H1 (cell line): ENCODE results near the gene ZNF687. TPM values are rescaled to one million over a fixed set of nuclear protein-coding genes. Genes with fewer than 3 reads are reported as not detected.

ENCODE experiments used
- CTCF ChIA-PET: fragments of 300-600 bp; sonication (Branson Sonifier 250); formaldehyde crosslinking; loops from one replicate; lab custom pipeline; 2021; ENCODE audit not compliant: partially characterized antibody; lab: Charles Lee
- POLR2A ChIA-PET: fragments of 300-600 bp; sonication (Branson Sonifier 250); formaldehyde crosslinking; loops from one replicate; lab custom pipeline; 2021; ENCODE audit warnings: inconsistent platforms; ENCODE audit not compliant: partially characterized antibody; lab: Charles Lee
- DNase-seq, 2 experiments: peaks; one replicate each; pipeline versions ENCODE4 v3.0.0 to v3.0.0-alpha.2; 2010 to 2022; ENCODE audit warnings: low spot score in 2 of 2, low read depth in 1 of 2, mixed read lengths in 1 of 2
- FAIRE-seq: peaks from 2 replicates; lab custom pipeline; 2011; peaks lifted over from hg19 to GRCh38; lab: Jason Lieb, UNC
- H2AFZ ChIP-seq: 2 replicates; pipeline ENCODE4 v1.8.1; 2012; ENCODE audit warnings: low read length, inconsistent platforms
- H2AK5ac ChIP-seq: 2 replicates; pipeline ENCODE4 v1.6.1; 2013; ENCODE audit warnings: low read depth, low read length
- H2BK120ac ChIP-seq: replicated peaks from 2 replicates; pipeline ENCODE3; 2013; ENCODE audit warnings: low read depth, low read length, inconsistent platforms
- H2BK12ac ChIP-seq: 2 replicates; pipeline ENCODE4 v1.6.1; 2013; ENCODE audit warnings: low read depth, low read length
- H2BK15ac ChIP-seq: 2 replicates; pipeline ENCODE4 v1.6.1; 2013; ENCODE audit warnings: low read length
- H2BK20ac ChIP-seq: 2 replicates; pipeline ENCODE4 v1.6.1; 2013; ENCODE audit warnings: low read length
- H2BK5ac ChIP-seq: 2 replicates; pipeline ENCODE4 v1.6.1; 2013; ENCODE audit warnings: low read depth, low read length
- H3K14ac ChIP-seq: 2 replicates; pipeline ENCODE4 v1.6.1; 2013; ENCODE audit warnings: inconsistent platforms; ENCODE audit not compliant: insufficient read length
- H3K18ac ChIP-seq: 2 replicates; pipeline ENCODE4 v1.6.1; 2013; ENCODE audit warnings: low read length; ENCODE audit errors: extremely low read depth
- H3K23ac ChIP-seq: 2 replicates; pipeline ENCODE4 v1.6.1; 2013; ENCODE audit warnings: inconsistent platforms; ENCODE audit not compliant: insufficient read length
- H3K23me2 ChIP-seq: 2 replicates; pipeline ENCODE4 v1.6.1; 2013; ENCODE audit warnings: low read depth, low read length
- H3K27ac ChIP-seq: 2 replicates; pipeline ENCODE4 v1.6.1; 2011; ENCODE audit warnings: low read depth, low read length, inconsistent platforms
- H3K27me3 ChIP-seq, 4 experiments: replicated peaks in 1 of 4; 1 replicate in 1 of 4; 2 replicates in 3 of 4; pipeline versions ENCODE4 v1.6.1 to v1.8.1; 2011 to 2013; ENCODE audit warnings: low read length in 3 of 4, mild to moderate bottlenecking in 3 of 4, inconsistent platforms in 2 of 4, mixed read lengths in 2 of 4, moderate library complexity in 1 of 4; ENCODE audit not compliant: control insufficient read depth in 3 of 4, insufficient read depth in 3 of 4; ENCODE audit errors: extremely low read depth in 1 of 4
- H3K36me3 ChIP-seq, 4 experiments: 2 replicates each; pipeline versions ENCODE4 v1.6.1 to v1.8.1; 2011 to 2013; ENCODE audit warnings: mild to moderate bottlenecking in 4 of 4, low read length in 3 of 4, moderate library complexity in 2 of 4, control low read depth in 1 of 4, inconsistent platforms in 1 of 4; ENCODE audit not compliant: insufficient read depth in 4 of 4, control insufficient read depth in 2 of 4
- H3K4ac ChIP-seq: replicated peaks from 2 replicates; pipeline ENCODE3; 2013; ENCODE audit warnings: low read length, low read depth, mixed read lengths, inconsistent platforms; ENCODE audit not compliant: insufficient read length
- H3K4me1 ChIP-seq, 4 experiments: replicated peaks in 1 of 4; 1 replicate in 1 of 4; 2 replicates in 3 of 4; pipeline versions ENCODE4 v1.6.1 to v1.8.1; 2011 to 2013; ENCODE audit warnings: low read length in 3 of 4, inconsistent platforms in 2 of 4, mixed read lengths in 1 of 4; ENCODE audit not compliant: insufficient read depth in 4 of 4, control insufficient read depth in 3 of 4
- H3K4me2 ChIP-seq, 2 experiments: 2 replicates each; pipeline versions ENCODE4 v1.6.1 to v1.8.1; 2011 to 2013; ENCODE audit warnings: low read depth in 2 of 2, low read length in 2 of 2, control low read depth in 1 of 2, inconsistent platforms in 1 of 2, mild to moderate bottlenecking in 1 of 2; ENCODE audit not compliant: insufficient read depth in 1 of 2
- H3K4me3 ChIP-seq, 4 experiments: fragments of 200-600, 300-600 bp in 1 of 4; sonication (generic), shearing (Covaris generic), sonication (Bioruptor Twin) in 1 of 4; 2 replicates each; pipeline versions ENCODE4 v1.5.1 to v1.8.1; 2011 to 2016; ENCODE audit warnings: low read length in 4 of 4, low read depth in 3 of 4, control low read depth in 2 of 4, inconsistent platforms in 2 of 4, mild to moderate bottlenecking in 2 of 4, mixed read lengths in 1 of 4, moderate library complexity in 1 of 4; ENCODE audit not compliant: insufficient read depth in 2 of 4; ENCODE audit errors: extremely low read depth in 1 of 4
- H3K56ac ChIP-seq: replicated peaks from 2 replicates; pipeline ENCODE3; 2013; ENCODE audit warnings: low read depth, mild to moderate bottlenecking, mixed read lengths, low read length, inconsistent platforms; ENCODE audit not compliant: insufficient read length
- H3K79me1 ChIP-seq: 2 replicates; pipeline ENCODE4 v1.6.1; 2013; ENCODE audit warnings: low read depth, low read length, control low read depth
- H3K79me2 ChIP-seq, 2 experiments: 2 replicates each; pipeline versions ENCODE4 v1.6.1 to v1.8.1; 2012 to 2013; ENCODE audit warnings: low read length in 2 of 2, mild to moderate bottlenecking in 2 of 2, inconsistent platforms in 1 of 2; ENCODE audit not compliant: insufficient read depth in 2 of 2, control insufficient read depth in 1 of 2
- H3K9ac ChIP-seq, 4 experiments: replicated peaks in 1 of 4; 1 replicate in 1 of 4; 2 replicates in 3 of 4; pipeline versions ENCODE4 v1.6.1 to v1.8.1; 2011 to 2013; ENCODE audit warnings: low read depth in 3 of 4, low read length in 3 of 4, control low read depth in 2 of 4, mild to moderate bottlenecking in 2 of 4, moderate library complexity in 2 of 4, inconsistent platforms in 1 of 4; ENCODE audit errors: extremely low read depth in 1 of 4
- H3K9me3 ChIP-seq, 2 experiments: 2 replicates each; pipeline versions ENCODE4 v1.6.1 to v1.8.1; 2012 to 2013; ENCODE audit warnings: mild to moderate bottlenecking in 2 of 2, moderate library complexity in 2 of 2, control low read depth in 1 of 2, inconsistent platforms in 1 of 2, low read depth in 1 of 2, low read length in 1 of 2, mixed read lengths in 1 of 2; ENCODE audit not compliant: insufficient read depth in 2 of 2
- H4K20me1 ChIP-seq, 2 experiments: replicated peaks in 1 of 2; 2 replicates each; pipeline versions ENCODE3 to v1.8.1; 2011 to 2013; ENCODE audit warnings: inconsistent platforms in 2 of 2, low read length in 2 of 2, mild to moderate bottlenecking in 1 of 2; ENCODE audit not compliant: insufficient read depth in 2 of 2, control insufficient read depth in 1 of 2
- H4K5ac ChIP-seq: 2 replicates; pipeline ENCODE4 v1.6.1; 2013; ENCODE audit warnings: low read length, low read depth, mixed read lengths, inconsistent platforms; ENCODE audit not compliant: insufficient read length
- H4K8ac ChIP-seq: 2 replicates; pipeline ENCODE4 v1.8.0; 2013; ENCODE audit warnings: mild to moderate bottlenecking, moderate library complexity, low read length, inconsistent platforms; ENCODE audit not compliant: insufficient read depth; ENCODE audit errors: extremely low read depth
- H4K91ac ChIP-seq: replicated peaks from 2 replicates; pipeline ENCODE3; 2013; ENCODE audit warnings: low read length, mixed read lengths, inconsistent platforms; ENCODE audit not compliant: insufficient read length
- EGR1 ChIP-seq: IDR thresholded peaks from 2 replicates; pipeline ENCODE4 v1.6.1; 2011; ENCODE audit warnings: low read depth, low read length, borderline replicate concordance
- EP300 ChIP-seq, 2 experiments: IDR thresholded peaks; 1 replicate in 1 of 2; 2 replicates in 1 of 2; pipeline ENCODE4 v1.6.1; 2011 to 2012; ENCODE audit warnings: low read depth in 2 of 2, low read length in 2 of 2, mild to moderate bottlenecking in 2 of 2, borderline replicate concordance in 1 of 2, inconsistent platforms in 1 of 2, moderate library complexity in 1 of 2
- GABPA ChIP-seq: IDR thresholded peaks from 2 replicates; pipeline ENCODE4 v1.6.1; 2011; ENCODE audit warnings: mild to moderate bottlenecking, low read length, moderate library complexity, borderline replicate concordance; ENCODE audit not compliant: insufficient read depth
- HDAC6 ChIP-seq: IDR thresholded peaks from one replicate; pipeline ENCODE4 v1.7.1; 2012; ENCODE audit warnings: low read depth, mild to moderate bottlenecking, inconsistent platforms, low read length, moderate library complexity
- MAFK ChIP-seq: IDR thresholded peaks from 2 replicates; pipeline ENCODE4 v1.6.1; 2012; ENCODE audit warnings: low read depth, mild to moderate bottlenecking, improper control_type of control experiment, low read length
- POLR2AphosphoS5 ChIP-seq: IDR thresholded peaks from 2 replicates; pipeline ENCODE4 v1.6.1; 2011; ENCODE audit warnings: low read depth, low read length
- TBP ChIP-seq: IDR thresholded peaks from 2 replicates; pipeline ENCODE4 v1.6.1; 2011; ENCODE audit warnings: low read depth, low read length, improper control_type of control experiment
- TCF12 ChIP-seq: IDR thresholded peaks from 2 replicates; pipeline ENCODE4 v1.6.1; 2011; ENCODE audit warnings: low read depth, mild to moderate bottlenecking, low read length
- TEAD4 ChIP-seq: IDR thresholded peaks from 2 replicates; pipeline ENCODE4 v1.6.1; 2012; ENCODE audit warnings: low read depth, low read length, inconsistent platforms, mixed read lengths
- YY1 ChIP-seq: IDR thresholded peaks from 2 replicates; pipeline ENCODE4 v1.6.1; 2011; ENCODE audit warnings: low read depth, mild to moderate bottlenecking, low read length
- WGBS, 2 experiments: shearing (Covaris generic) in 1 of 2; methylation state at CpG; one replicate each; pipeline versions ENCODE4 v1.1.6 to v1.1.7; 2013 to 2015; ENCODE audit warnings: low lambda C conversion rate in 2 of 2, mixed read lengths in 2 of 2, inconsistent platforms in 1 of 2, low coverage in 1 of 2, missing lambda C conversion rate in 1 of 2; ENCODE audit not compliant: insufficient replicate concordance in 2 of 2, insufficient coverage in 1 of 2, insufficient read length in 1 of 2; ENCODE audit errors: extremely low coverage in 1 of 2, missing lambda C conversion rate in 1 of 2; 5-methylcytosine and 5-hydroxymethylcytosine counted together
- polyA plus RNA-seq, 7 experiments: library from polyadenylated mRNA; depleted of rRNA in 3 of 7; stranded (reverse) in 5 of 7; unstranded in 2 of 7; fragments of >200 nt in 5 of 7; fragments of 200-250 nt in 2 of 7; gene quantifications; 1 replicate in 5 of 7; 2 replicates in 1 of 7; 4 replicates in 1 of 7; pipeline versions ENCODE4 v1.2.1 to v1.2.3, GENCODE V29; 2011 to 2013; ENCODE audit warnings: missing spikeins in 2 of 7, mixed read lengths in 2 of 7
- total RNA-seq: library from RNA; stranded (reverse); fragmentation: NEBNext Ultra II Directional; extraction: Animal tissue kit (Norgen Biotek cat#: 25700); gene quantifications from 2 replicates; pipeline ENCODE4 v1.2.1, GENCODE V29; 2021
- TF ChIP-seq, protein P1 (sequence below): IDR thresholded peaks from 2 replicates; pipeline ENCODE4 v1.6.1; 2012; ENCODE audit warnings: inconsistent platforms

ZNF687 gene
- total and polyA plus RNA-seq, 2 of the 8 experiments (the other 6 are each of a cell fraction or from before 2014, with no cell fraction given), result 45.9 to 69.9 TPM

- Histone ChIP-seq H3K9ac (peak overlapping the region in 1 of 4 experiments; percentile 81; a peak in 1 of 7 replicates), H3K18ac (no peak overlapping the region), H2AK5ac (no peak overlapping the region), H3K36me3 (peaks cover 3 to 7% (median 4%) of the 10 kb centered on the region in 4 experiments; a peak in 5 of 8 replicates), H4K5ac (no peak overlapping the region), H3K4me2 (peak overlapping the region; percentile 82 to 88; a peak in 3 of 4 replicates), H3K23me2 (peaks cover 13% of the 10 kb centered on the region), H2BK120ac (no peak overlapping the region), H2BK20ac (no peak overlapping the region), H3K23ac (no peak overlapping the region), H3K9me3 (no peaks in the 10 kb centered on the region), H3K27ac (no peak overlapping the region), H2BK5ac (no peak overlapping the region), H4K8ac (no peak overlapping the region), H2BK12ac (no peak overlapping the region), H3K4me3 (peak overlapping the region in 3 of 4 experiments; percentile 8 to 83 (median 75); a peak in 5 of 8 replicates), H4K91ac (no peak overlapping the region), H3K79me1 (0 out of 2 replicates have a peak, but pooled peaks cover 2% of the 10 kb centered on the region), H4K20me1 (no peaks in the 10 kb centered on the region), H2BK15ac (no peak overlapping the region), H3K14ac (no peak overlapping the region), H3K79me2 (peaks cover 0 to 16% of the 10 kb centered on the region in 2 experiments; a peak in 3 of 4 replicates), H2AFZ (no peak overlapping the region), H3K27me3 (no peaks in the 10 kb centered on the region), H3K4ac (no peak overlapping the region), H3K4me1 (peaks cover 2 to 8% (median 5%) of the 10 kb centered on the region in 4 experiments; a peak in 5 of 7 replicates), H3K56ac (no peak overlapping the region)
- FAIRE-seq (no peak), DNase-seq (no peak)
- 88% methylated on average over 5 of the region's 5 CpGs; no CpG with 5 or more reads in 1 of the 2 experiments for WGBS, 2 experiments
- POLR2A ChIA-PET, result interaction anchor here (1.0 to 5.9 kb wide), 17 partner anchors 8 to 213 kb away, joined by 3 to 46 read pairs (median 10); partner anchors contain the start of genes PSMB4, RFX5, SELENBP1 and TUFT1
- CTCF ChIA-PET, result interaction anchor here (0.7 to 11.1 kb wide), 9 partner anchors 14 to 79 kb away, joined by 3 to 79 read pairs (median 10); no protein-coding TSS in a partner anchor
- TF ChIP-seq HDAC6 (no peak), TBP (no peak), EP300 (IDR thresholded peaks at IDR 0.05; ENCODE audit: borderline replicate concordance in 1 of 2, low read depth in 2 of 2, low read length in 2 of 2) (no peak), YY1 (no peak), TEAD4 (no peak), TCF12 (no peak), POLR2AphosphoS5 (no peak), EGR1 (no peak), GABPA (no peak), MAFK (no peak)
- TF ChIP-seq, protein P1, sequence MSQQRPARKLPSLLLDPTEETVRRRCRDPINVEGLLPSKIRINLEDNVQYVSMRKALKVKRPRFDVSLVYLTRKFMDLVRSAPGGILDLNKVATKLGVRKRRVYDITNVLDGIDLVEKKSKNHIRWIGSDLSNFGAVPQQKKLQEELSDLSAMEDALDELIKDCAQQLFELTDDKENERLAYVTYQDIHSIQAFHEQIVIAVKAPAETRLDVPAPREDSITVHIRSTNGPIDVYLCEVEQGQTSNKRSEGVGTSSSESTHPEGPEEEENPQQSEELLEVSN, result no peak
Measured at GRCh38 chr1:151325646-151326429, 43.7 kb downstream of the ZNF687 start.
